GM18951 (cell line): ENCODE results near the gene MCRIP2.

Experiments
- POLR2A ChIP-seq: IDR thresholded peaks from 4 replicates; pipeline ENCODE4 v1.6.1; 2011; ENCODE audit warnings: mild to moderate bottlenecking; ENCODE audit not compliant: insufficient read length, insufficient read depth; ENCODE audit errors: extremely low read depth
- in situ Hi-C: fragments of 300-500 bp; cut with MboI; formaldehyde crosslinking; loops from one replicate; pipeline ENCODE4 v1.12.0; 2022; ENCODE audit warnings: low sequenced_read_pairs, mixed read lengths, inconsistent platforms; ENCODE audit not compliant: unreplicated experiment

MCRIP2 gene

DNA sequence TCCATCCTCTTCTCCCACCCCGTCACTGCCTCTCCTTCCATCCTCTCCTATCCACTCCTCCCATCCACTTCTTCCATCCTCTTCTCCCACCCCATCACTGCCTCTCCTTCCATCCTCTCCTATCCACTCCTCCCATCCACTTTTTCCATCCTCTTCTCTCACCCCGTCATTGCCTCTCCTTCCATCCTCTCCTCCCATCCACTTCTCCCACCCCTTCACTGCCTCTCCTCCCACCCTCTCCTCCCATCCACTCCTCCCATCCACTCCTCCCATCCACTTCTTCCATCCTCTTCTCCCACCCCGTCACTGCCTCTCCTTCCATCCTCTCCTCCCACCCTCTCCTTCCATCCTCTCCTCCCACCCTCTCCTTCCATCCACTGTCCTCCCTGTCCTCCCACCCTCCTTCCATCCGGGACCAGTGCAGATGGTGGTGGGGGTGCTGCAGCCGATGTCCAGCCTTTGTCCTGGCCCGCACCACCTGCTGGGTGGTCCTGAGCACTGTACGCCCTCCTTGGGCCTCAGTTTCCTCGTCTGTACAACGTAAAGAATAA lies 9.7 kb upstream of the MCRIP2 start:
- in situ Hi-C loops, result no loop called here

DNA sequence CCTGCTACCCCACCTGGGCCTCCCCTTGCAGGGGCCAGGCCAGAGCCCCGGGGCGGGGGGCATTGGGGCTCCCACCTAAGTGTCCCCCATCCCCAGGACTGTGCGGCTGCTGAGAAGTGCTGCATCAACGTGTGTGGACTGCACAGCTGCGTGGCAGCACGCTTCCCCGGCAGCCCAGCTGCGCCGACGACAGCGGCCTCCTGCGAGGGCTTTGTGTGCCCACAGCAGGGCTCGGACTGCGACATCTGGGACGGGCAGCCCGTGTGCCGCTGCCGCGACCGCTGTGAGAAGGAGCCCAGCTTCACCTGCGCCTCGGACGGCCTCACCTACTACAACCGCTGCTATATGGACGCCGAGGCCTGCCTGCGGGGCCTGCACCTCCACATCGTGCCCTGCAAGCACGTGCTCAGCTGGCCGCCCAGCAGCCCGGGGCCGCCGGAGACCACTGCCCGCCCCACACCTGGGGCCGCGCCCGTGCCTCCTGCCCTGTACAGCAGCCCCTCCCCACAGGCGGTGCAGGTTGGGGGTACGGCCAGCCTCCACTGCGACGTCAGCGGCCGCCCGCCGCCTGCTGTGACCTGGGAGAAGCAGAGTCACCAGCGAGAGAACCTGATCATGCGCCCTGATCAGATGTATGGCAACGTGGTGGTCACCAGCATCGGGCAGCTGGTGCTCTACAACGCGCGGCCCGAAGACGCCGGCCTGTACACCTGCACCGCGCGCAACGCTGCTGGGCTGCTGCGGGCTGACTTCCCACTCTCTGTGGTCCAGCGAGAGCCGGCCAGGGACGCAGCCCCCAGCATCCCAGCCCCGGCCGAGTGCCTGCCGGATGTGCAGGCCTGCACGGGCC lies 8.9 kb upstream of the MCRIP2 start:
- no peak for TF ChIP-seq POLR2A
- in situ Hi-C loops, result no loop called here

More for the DNA sequence above, 9.7 kb upstream of the MCRIP2 start:
- no peak for TF ChIP-seq POLR2A

DNA sequence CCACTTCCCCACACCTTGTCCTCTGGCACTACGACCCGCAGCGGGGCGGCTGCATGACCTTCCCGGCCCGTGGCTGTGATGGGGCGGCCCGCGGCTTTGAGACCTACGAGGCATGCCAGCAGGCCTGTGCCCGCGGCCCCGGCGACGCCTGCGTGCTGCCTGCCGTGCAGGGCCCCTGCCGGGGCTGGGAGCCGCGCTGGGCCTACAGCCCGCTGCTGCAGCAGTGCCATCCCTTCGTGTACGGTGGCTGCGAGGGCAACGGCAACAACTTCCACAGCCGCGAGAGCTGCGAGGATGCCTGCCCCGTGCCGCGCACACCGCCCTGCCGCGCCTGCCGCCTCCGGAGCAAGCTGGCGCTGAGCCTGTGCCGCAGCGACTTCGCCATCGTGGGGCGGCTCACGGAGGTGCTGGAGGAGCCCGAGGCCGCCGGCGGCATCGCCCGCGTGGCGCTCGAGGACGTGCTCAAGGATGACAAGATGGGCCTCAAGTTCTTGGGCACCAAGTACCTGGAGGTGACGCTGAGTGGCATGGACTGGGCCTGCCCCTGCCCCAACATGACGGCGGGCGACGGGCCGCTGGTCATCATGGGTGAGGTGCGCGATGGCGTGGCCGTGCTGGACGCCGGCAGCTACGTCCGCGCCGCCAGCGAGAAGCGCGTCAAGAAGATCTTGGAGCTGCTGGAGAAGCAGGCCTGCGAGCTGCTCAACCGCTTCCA lies 8.1 kb upstream of the MCRIP2 start:
- in situ Hi-C loops, result no loop called here
- no peak for TF ChIP-seq POLR2A

DNA sequence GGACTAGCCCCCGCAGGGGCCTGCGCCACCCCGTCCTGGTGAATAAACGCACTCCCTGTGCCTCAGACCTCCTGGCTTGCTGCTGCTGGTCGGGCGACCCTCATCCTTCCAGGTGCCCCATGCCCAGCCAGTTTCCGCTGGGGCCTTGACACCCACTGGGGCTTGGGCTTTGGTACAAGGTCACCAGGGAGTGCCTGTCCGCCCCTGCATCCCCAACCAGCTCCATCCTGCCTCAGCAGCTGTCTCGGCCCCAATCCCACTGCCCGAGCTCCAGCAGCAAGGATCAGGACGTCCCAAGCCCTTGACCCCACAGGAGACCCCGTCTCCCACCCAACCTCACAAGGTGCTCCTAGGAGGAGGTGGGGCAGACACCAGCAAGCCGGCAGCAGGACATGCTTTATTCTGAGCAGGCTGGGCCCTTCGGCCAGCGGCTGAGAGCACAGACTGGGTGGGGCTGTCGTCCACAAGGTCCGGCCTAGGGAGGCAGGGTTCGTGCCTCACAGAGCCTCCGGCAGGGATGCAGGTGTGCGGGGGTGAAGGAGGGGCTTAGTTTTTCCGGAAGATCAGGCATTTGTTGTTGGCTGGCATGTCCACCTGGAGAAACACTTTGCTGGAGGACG lies 7.5 kb upstream of the MCRIP2 start:
- in situ Hi-C loops, result no loop called here
- no peak for TF ChIP-seq POLR2A

DNA sequence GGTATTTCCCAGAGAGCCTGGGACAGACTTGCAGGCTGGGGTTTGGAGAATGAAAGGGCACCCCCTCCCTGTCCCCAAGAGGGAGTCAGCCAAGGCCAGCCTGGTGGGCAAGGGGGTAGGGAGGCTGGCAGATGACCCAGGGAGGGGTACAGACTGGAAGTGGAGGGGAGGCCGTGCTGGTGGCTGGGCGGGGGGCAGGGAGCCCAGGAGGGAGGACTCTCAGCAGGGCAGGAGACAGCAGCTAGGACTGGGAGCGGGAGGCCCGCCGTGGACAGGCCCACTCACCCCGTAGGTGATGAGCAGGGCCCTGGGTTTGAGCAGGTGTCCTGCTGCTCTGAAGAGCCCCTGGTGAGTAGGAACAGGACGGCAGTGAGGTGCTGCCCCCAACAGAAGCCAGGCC lies 6.6 kb upstream of the MCRIP2 start:
- in situ Hi-C loops, result no loop called here
- TF ChIP-seq POLR2A, result no peak

DNA sequence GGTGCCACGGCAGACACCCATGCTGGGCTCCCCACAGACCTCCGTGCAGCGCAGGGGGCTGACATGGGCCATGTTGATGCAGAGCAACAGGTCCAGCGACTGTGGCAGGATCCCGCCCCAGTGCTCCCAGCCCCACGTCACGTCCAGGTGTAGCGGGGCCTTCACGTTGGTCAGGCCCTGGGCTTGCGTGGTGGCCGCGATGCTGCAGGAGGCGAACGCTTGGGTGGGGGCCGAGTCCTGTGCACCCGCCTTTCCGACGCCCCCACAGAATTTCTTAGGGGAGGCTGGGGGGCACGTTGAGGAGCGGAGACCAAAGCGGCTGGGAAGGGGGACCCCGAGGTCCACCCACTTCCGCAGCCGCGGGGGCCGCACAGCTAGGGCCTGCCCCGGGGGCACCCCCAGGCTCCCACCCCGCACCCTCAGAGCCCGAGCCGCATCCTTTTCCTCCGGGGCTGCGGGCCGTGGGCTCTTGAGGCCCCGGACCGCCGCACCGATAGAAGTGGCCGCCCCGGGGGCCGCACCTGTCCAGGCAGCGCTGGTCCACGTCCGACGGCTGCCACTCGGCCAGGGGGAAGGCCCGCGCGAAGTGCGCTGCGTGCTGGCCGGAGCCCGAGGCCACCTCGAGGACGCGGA lies 5.9 kb upstream of the MCRIP2 start:
- TF ChIP-seq POLR2A, result no peak

DNA sequence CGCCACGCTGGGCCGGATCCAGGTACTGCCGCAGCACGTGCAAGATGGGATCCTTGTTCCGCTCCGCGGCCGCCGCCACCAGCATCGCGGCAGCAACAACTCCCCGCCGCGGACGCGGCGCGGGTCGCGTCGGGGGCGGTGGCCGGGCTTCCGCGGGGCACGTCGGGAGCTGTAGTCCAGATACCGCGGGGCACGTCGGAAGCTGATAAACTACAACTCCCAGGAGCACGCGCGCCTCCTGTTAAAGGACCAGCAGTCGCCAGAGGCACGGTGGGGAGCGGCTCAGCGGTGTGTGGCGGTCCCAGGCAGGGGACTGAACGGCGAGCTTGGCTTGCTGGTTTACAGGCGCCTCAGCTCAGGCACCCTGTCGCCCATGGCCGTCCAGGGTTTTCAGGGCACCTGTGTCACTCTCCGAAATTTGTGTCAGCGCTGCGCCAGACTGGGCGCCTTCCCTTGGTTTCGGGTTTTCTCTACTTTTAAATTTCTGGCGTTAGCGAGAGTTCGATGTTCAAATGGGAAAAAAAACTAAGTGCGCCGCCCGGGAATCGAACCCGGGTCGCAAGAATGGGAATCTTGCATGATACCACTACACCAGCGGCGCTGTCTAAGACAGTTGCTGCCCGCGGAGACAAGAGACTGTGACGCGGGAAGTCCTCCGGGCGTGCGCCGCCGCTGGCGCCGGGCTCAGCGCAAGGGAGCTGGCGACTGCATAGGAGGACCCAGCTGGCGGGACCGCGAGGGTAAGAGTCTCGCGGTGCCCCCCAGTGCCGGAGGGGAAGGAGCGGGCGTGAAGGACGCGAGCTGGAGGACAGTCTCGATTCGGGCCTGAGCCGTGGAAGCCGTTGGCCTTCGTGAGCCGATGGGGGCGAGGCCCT lies 5.2 kb upstream of the MCRIP2 start, which contains the start of gene METTL26:
TSS of gene METTL26 (minus strand) at position 100 of the 875 bp plus-strand sequence. CDS start at position 85, 15 bp downstream.
- TF ChIP-seq POLR2A, result peak; percentile 87
- in situ Hi-C loops, result no loop called here

More for the DNA sequence above, 5.9 kb upstream of the MCRIP2 start:
- in situ Hi-C loops, result no loop called here

DNA sequence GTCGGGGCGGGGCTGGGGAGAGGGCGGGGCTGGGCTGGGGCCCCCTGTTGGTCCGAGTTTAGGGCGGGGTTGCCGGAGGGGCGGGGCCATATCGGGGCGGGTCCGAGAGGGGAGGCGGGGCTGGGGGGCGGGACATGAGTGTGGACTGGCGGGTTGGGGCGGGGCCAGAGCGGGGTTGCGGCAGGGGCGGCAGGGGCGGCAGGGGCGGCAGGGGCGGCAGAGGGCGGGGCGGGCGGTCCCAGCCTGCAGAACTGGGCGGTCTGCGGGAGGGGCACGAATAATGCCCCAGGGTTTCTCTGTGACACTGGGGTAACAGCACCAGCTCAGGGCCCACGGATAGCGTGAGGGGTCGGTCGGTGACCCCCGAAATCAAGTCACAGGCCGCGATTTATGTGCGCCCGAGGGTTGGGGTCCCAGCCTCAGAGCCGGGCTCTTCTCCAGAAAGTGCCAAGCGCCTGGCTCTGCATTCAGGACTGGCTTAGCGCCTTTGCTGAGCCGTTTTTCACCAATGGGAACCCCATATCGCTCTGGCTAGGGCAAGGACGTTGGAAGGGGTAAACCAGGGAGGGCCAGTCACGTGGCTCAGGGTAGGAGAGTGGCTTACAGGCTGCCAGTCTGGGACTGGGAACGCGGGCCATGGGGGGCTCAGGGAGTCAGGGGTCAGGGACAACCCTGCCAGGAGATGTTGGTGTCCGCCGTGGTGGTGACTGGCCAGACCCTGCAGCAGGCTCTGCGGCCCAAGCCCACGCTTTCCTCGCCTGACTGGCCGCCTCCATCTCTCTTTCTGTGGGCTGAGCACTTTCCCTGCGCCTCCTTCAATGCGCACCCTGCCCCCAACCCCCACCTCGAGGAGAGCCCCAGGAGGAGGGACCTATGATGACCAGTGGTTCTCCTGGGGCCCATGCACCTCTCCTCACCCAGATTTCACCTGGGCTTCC lies 4.3 kb upstream of the MCRIP2 start:
- in situ Hi-C loops, result no loop called here
- no peak for TF ChIP-seq POLR2A

DNA sequence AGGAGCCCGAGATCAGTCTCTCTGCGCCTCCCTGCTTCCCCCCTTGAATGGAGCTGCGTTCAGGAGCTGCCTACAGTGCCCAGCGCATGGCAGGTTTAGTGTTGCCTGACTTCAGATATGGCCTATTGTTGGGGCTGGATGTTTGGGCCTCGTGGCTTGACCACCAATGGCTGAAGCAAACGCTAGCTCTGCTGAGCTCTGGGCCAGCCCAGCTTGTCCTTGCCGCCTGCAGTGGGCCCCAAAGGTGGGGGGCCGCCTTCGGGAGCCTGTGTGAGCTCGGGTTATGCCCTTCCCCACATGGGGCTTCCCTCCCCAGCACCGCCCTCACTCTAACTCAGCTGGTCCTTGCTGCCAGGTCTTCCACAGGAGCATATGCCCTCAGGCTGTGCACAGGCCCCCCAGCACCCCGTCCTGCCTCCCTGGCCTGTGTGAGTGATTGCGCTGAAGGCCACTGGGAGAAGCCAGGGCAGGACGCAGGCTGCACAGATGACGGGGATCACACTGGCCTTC lies 3.5 kb upstream of the MCRIP2 start:
- in situ Hi-C loops, result no loop called here

DNA sequence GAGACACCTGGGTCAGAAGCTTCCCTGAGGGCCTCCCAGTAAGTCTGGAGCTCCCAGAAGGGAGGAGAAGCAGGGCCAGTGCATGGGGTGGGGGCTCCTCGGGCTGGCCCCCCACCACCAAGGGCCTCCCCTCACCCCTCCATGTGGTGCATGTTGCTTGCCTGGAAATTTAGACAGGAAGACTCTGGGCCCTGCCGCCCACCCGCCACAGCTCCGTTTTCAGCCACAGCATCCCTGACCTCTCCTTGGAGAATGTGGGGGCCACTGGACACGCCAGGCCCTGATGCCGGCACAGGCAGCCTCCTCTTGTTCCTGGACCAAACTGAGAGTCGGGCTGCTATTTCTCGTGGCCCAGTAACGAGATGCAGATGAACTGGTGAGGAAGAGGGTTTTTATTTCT lies 2.8 kb upstream of the MCRIP2 start:
- TF ChIP-seq POLR2A, result no peak
- in situ Hi-C loops, result no loop called here

More for the DNA sequence above, 3.5 kb upstream of the MCRIP2 start:
- TF ChIP-seq POLR2A, result no peak

DNA sequence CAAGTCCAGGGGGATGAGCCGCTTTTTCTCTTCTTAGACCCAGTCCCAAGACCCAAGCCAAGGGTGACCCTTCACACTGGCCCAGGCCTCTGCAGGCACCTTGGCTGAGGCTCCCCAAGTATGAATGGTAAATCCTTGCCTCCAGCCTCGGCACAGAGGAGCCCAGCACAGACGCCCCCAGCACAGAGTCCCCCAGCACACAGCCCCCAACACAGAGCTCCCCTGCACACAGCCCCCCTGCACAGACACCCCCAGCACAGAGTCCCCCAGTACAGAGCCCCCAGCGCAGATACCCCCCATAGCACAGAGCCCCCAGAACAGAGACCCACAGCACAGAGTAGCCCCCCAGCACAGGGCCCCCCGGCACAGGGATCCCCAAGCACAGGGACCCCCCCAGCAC lies 1.0 kb upstream of the MCRIP2 start:
- no peak for TF ChIP-seq POLR2A
- in situ Hi-C loops, result no loop called here
